Transverse colon (tissue), 4 donors: ENCODE measurements around the gene MED25.

Source experiments
- POLR2A ChIP-seq: fragments of 450-650 bp; IDR thresholded peaks from one replicate; pipeline ENCODE4 v1.6.1; 2016; ENCODE audit warnings: antibody characterized with exemption, mild to moderate bottlenecking, moderate library complexity
- POLR2AphosphoS5 ChIP-seq, 3 donors: sonication (generic); formaldehyde crosslinking; IDR thresholded peaks; one replicate each; pipeline ENCODE4 v1.6.1; 2016; ENCODE audit warnings: antibody characterized with exemption in 3 of 3
- TF ChIP-seq, protein P1 (sequence below), 5 experiments: fragments of 200-600 bp in 3 of 5; fragments of 450-650 bp in 2 of 5; sonication (generic) in 3 of 5; IDR thresholded peaks; 1 replicate in 2 of 5; 2 replicates in 3 of 5; pipeline ENCODE4 v1.5.1; 2016 to 2017; ENCODE audit warnings: antibody characterized with exemption in 5 of 5, inconsistent platforms in 3 of 5, mild to moderate bottlenecking in 2 of 5, moderate library complexity in 1 of 5

DNA sequence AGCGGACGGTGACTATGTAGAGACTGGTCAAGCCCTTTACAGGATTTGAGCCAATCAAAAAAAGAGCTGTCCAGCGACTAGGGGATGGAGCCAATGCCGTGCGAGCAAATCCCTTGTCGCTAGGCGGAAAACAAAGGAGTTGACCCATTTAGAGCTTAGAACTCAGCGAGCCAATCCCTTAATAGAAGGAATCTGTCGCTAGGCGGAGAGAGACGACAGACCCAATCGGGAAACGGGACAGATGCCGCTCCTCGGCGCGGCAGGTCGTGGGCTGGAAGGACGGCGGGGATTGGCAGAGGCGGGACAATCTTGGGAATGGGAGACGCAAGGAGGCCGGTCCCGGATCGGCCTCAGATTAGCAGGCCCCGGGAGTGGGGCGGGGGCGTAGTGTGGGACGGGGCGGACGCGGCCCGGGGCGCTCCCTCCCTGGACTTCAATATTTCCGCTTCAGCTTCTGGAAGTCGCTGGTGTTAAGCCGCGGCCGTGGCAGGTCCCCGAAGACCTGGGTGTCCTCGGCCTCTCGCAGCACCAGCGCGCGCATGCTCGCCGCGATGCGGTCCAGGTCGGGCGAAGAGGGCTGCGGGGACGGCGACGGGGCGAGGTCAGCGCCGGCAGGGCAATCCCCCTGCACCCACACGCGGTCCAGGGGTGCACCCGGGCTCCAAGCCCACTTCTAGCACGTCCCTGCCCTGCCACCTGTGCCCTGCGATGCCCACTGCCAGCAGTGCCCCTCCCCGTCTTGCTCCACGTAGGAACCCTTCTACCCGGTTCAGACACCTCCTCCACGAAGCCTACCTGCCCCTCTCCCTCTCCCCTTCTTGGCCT, 51.6 kb downstream of the MED25 start:
- TF ChIP-seq, protein P1, sequence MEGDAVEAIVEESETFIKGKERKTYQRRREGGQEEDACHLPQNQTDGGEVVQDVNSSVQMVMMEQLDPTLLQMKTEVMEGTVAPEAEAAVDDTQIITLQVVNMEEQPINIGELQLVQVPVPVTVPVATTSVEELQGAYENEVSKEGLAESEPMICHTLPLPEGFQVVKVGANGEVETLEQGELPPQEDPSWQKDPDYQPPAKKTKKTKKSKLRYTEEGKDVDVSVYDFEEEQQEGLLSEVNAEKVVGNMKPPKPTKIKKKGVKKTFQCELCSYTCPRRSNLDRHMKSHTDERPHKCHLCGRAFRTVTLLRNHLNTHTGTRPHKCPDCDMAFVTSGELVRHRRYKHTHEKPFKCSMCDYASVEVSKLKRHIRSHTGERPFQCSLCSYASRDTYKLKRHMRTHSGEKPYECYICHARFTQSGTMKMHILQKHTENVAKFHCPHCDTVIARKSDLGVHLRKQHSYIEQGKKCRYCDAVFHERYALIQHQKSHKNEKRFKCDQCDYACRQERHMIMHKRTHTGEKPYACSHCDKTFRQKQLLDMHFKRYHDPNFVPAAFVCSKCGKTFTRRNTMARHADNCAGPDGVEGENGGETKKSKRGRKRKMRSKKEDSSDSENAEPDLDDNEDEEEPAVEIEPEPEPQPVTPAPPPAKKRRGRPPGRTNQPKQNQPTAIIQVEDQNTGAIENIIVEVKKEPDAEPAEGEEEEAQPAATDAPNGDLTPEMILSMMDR (IDR thresholded peaks at IDR 0.05), result peak in 1 of 5 experiments; percentile 45
- TF ChIP-seq POLR2A (peak; percentile 79), POLR2AphosphoS5 (IDR thresholded peaks at IDR 0.05) (peak; percentile 80 to 90 (median 90))
